Caco-2 (cell line): ENCODE results near the gene MOAP1. TPM values are rescaled to one million over a fixed set of nuclear protein-coding genes. Genes with fewer than 3 reads are reported as not detected.
"Not testable (repeated sequence)": the region's sequence is repeated elsewhere in the genome, so short reads cannot be mapped to it uniquely, and the experiment has no call there.

Experiments
- BruUV-seq: library from RNA; stranded (reverse); fragments of 400-500 nt; replicated peaks from 2 replicates; lab custom pipeline; 2021; lab: Mats Ljungman, UMichigan
- CTCF ChIA-PET: fragments of 300-600 bp; sonication (Branson Sonifier 250); formaldehyde crosslinking; loops from one replicate; lab custom pipeline; 2022; ENCODE audit warnings: antibody characterized with exemption; lab: Charles Lee
- POLR2A ChIA-PET: fragments of 300-600 bp; sonication (Branson Sonifier 250); formaldehyde crosslinking; loops from one replicate; lab custom pipeline; 2022; ENCODE audit warnings: antibody characterized with exemption; lab: Charles Lee
- DNase-seq, 2 experiments: peaks; one replicate each; pipeline versions ENCODE4 v3.0.0 to v3.0.0-alpha.2; 2020 to 2022
- H3K27me3 ChIP-seq: replicated peaks from 2 replicates; pipeline ENCODE4 v1.6.0; 2011; ENCODE audit warnings: low read length; ENCODE audit not compliant: control insufficient read depth, insufficient read depth
- H3K36me3 ChIP-seq: 2 replicates; pipeline ENCODE4 v1.5.1; 2011; ENCODE audit warnings: low read length; ENCODE audit not compliant: control insufficient read depth, insufficient read depth
- H3K4me1 ChIP-seq: fragments of 250-450 bp; sonication (Bioruptor Pico); 2 replicates; pipeline ENCODE4 v1.5.1; 2020; ENCODE audit warnings: mild to moderate bottlenecking
- H3K4me3 ChIP-seq: 2 replicates; pipeline ENCODE4 v1.5.1; 2011; ENCODE audit warnings: low read depth, mild to moderate bottlenecking, control low read depth, low read length
- H3K9me3 ChIP-seq: fragments of 250-450 bp; sonication (Bioruptor Pico); 2 replicates; pipeline ENCODE4 v1.5.1; 2020; ENCODE audit warnings: mild to moderate bottlenecking, moderate library complexity
- H3K27ac Mint-ChIP-seq: one replicate; pipeline ENCODE4 v1.8.0; 2022; ENCODE audit warnings: mixed read lengths; ENCODE audit not compliant: unreplicated experiment
- H3K27me3 Mint-ChIP-seq: one replicate; pipeline ENCODE4 v1.8.0; 2022; ENCODE audit warnings: mixed read lengths; ENCODE audit not compliant: insufficient read depth, unreplicated experiment
- H3K36me3 Mint-ChIP-seq: one replicate; pipeline ENCODE4 v1.8.0; 2022; ENCODE audit warnings: mild to moderate bottlenecking, mixed read lengths; ENCODE audit not compliant: insufficient read depth, unreplicated experiment
- H3K4me1 Mint-ChIP-seq: one replicate; pipeline ENCODE4 v1.8.0; 2022; ENCODE audit warnings: low read depth, mixed read lengths; ENCODE audit not compliant: unreplicated experiment
- H3K4me3 Mint-ChIP-seq: one replicate; pipeline ENCODE4 v1.8.0; 2022; ENCODE audit warnings: mild to moderate bottlenecking, moderate library complexity, mixed read lengths; ENCODE audit not compliant: unreplicated experiment
- H3K9me3 Mint-ChIP-seq: one replicate; pipeline ENCODE4 v1.8.0; 2022; ENCODE audit warnings: mixed read lengths; ENCODE audit not compliant: unreplicated experiment
- CTCF ChIP-seq, 2 experiments: fragments of 200-600 bp in 1 of 2; IDR thresholded peaks; 1 replicate in 1 of 2; 2 replicates in 1 of 2; pipeline versions ENCODE4 v1.5.1 to v1.8.0; 2011 to 2022; ENCODE audit warnings: antibody characterized with exemption in 1 of 2, control low read depth in 1 of 2, inconsistent platforms in 1 of 2, low read depth in 1 of 2, low read length in 1 of 2, mild to moderate bottlenecking in 1 of 2, moderate library complexity in 1 of 2; ENCODE audit not compliant: insufficient read depth in 1 of 2, severe bottlenecking in 1 of 2, unreplicated experiment in 1 of 2
- intact Hi-C: fragments of 100-400 bp; cut with micrococcal nuclease; formaldehyde crosslinking; loops from one replicate; pipeline ENCODE4 v1.10.0; 2022; ENCODE audit not compliant: unreplicated experiment
- total RNA-seq: library from RNA; stranded (reverse); gene quantifications from 2 replicates; pipeline ENCODE4 v1.2.3, GENCODE V29; 2022

The MOAP1 gene
- total RNA-seq, 1 experiment from 2014 or later: 12.2 TPM

DNA sequence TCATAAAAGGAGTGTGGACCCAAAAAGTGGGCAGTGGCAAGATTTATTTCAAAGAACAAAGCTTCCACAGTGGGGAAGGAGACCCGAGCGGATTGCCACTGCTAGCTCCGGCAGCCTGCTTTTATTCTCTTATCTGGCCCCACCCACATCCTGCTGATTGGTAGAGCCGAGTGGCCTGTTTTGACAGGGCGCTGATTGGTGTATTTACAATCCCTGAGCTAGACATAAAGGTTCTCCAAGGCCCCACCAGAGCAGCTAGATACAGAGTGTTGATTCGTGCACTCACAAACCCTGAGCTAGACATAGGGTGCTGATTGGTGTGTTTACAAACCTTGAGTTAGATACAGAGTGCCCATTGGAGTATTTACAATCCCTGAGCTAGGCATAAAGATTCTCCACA, 15.1 kb downstream of the MOAP1 start:
- not testable (repeated sequence) for H3K4me1 Mint-ChIP-seq

GRCh38 chr14:93168610-93169009, 16.1 kb downstream of the MOAP1 start:
- intact Hi-C loops, H3K36me3 ChIP-seq, BruUV-seq, H3K9me3 Mint-ChIP-seq, H3K27me3 Mint-ChIP-seq, H3K4me3 ChIP-seq, H3K4me1 ChIP-seq, H3K27ac Mint-ChIP-seq, H3K9me3 ChIP-seq, POLR2A ChIA-PET, H3K36me3 Mint-ChIP-seq, H3K4me1 Mint-ChIP-seq, DNase-seq, H3K27me3 ChIP-seq, H3K4me3 Mint-ChIP-seq: not testable (repeated sequence)
- CTCF ChIA-PET: interaction anchor here (0.7 kb wide), 1 partner anchor 74 kb away, joined by 3 read pairs; no protein-coding TSS in a partner anchor

More for the DNA sequence above, 15.1 kb downstream of the MOAP1 start:
- H3K27me3 ChIP-seq, intact Hi-C loops, CTCF ChIA-PET, H3K4me1 ChIP-seq, BruUV-seq, H3K4me3 ChIP-seq, H3K36me3 ChIP-seq, H3K4me3 Mint-ChIP-seq, POLR2A ChIA-PET, H3K9me3 Mint-ChIP-seq, DNase-seq, H3K9me3 ChIP-seq, H3K36me3 Mint-ChIP-seq, H3K27me3 Mint-ChIP-seq, H3K27ac Mint-ChIP-seq: not testable (repeated sequence)

DNA sequence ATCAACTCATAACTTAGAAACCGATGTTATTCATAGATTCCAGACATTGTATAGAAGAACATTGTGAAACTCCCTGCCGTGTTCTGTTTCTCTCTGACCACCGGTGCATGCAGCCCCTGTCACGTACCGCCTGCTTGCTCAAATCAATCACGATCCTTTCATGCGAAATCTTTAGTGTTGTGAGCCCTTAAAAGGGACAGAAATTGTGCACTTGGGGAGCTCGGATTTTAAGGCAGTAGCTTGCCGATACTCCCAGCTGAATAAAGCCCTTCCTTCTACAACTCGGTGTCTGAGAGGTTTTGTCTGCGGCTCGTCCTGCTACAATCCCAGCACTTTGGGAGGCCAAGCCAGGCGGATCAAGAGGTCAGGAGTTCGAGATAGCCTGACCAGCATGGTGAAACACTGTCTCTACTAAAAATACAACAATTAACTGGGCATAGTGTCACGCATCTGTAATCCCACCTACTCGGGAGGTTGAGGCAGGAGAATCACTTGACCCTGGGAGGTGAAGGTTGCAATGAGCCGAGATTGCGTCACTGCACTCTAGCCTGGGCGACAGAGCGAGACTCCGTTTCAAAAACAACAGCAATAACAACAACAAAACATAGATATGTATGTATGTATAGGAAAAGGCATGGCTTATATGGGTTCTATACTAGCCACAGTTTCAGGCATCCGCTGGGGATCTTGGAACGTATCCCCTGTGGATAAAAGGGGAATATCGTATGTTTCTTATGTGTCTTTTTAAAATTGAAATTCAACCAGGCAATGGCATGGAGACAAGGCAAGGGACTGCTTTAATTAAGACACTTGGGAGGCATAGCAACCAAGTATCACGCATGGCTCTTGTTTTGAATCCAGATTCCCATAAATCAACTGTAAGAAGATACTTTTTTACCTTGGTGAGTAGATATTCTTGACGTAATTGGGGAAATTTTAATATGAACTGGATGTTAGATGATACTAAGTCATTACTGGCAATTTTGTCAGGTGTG, 19.1 kb downstream of the MOAP1 start:
- H3K4me3 Mint-ChIP-seq, H3K27me3 ChIP-seq, intact Hi-C loops, H3K27ac Mint-ChIP-seq, BruUV-seq, H3K4me3 ChIP-seq, H3K36me3 ChIP-seq, H3K9me3 Mint-ChIP-seq, CTCF ChIA-PET, H3K4me1 Mint-ChIP-seq, H3K36me3 Mint-ChIP-seq, H3K27me3 Mint-ChIP-seq, H3K4me1 ChIP-seq, POLR2A ChIA-PET, H3K9me3 ChIP-seq, DNase-seq: not testable (repeated sequence)

DNA sequence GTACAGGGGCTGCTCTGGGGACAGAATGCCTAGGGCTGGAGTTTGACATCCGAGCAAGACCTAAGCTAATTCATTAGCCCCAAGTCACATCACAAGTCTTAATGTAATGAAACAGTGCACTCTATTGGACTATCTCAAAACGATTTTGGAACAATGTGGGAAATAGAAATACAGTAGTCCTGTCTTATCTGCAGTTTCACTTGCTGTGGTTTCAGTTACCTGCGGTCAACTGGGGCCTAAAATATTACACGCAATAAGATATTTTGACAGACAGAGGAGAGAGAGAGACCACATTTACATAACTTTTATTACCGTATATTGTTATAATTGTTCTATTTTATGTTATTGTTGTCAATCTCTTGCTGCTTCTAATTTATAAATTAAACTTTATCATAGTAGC, 21.1 kb downstream of the MOAP1 start:
- no peak for DNase-seq
- ChIA-PET CTCF (interaction anchor here (1.0 kb wide), 1 partner anchor 50 kb away, joined by 5 read pairs; no protein-coding TSS in a partner anchor), POLR2A (no interaction called here)
- no peak overlapping the region for H3K4me3 Mint-ChIP-seq
- no peaks in the 10 kb centered on the region for H3K36me3 Mint-ChIP-seq
- TF ChIP-seq CTCF (IDR thresholded peaks at IDR 0.05; ENCODE audit: insufficient read depth in 1 of 2, low read depth in 1 of 2, low read length in 1 of 2, severe bottlenecking in 1 of 2, unreplicated experiment in 1 of 2): no peak
- intact Hi-C loops: no loop called here
- Histone ChIP-seq H3K9me3 (no peaks in the 10 kb centered on the region), H3K4me1 (no peaks in the 10 kb centered on the region), H3K36me3 (no peaks in the 10 kb centered on the region), H3K27me3 (no peaks in the 10 kb centered on the region), H3K4me3 (no peak overlapping the region)
- H3K27ac Mint-ChIP-seq: no peak overlapping the region
- BruUV-seq: no TSS peak
- no peaks in the 10 kb centered on the region for H3K4me1 Mint-ChIP-seq
- no peaks in the 10 kb centered on the region for H3K9me3 Mint-ChIP-seq
- H3K27me3 Mint-ChIP-seq: no peaks in the 10 kb centered on the region
